GM19035 (cell line): ENCODE results near the gene EPB41L4A.

Source experiments
- ATAC-seq: cut with Tn5 transposase; IDR thresholded peaks from one replicate; pipeline ENCODE4 v1.9.1; 2021; ENCODE audit not compliant: unreplicated experiment

EPB41L4A gene

GRCh38 chr5:112165399-112165798 is 253.7 kb downstream of the EPB41L4A start:
- no peak for ATAC-seq

GRCh38 chr5:112163435-112163834 is 255.6 kb downstream of the EPB41L4A start:
- no peak for ATAC-seq

- ATAC-seq = no peak
These were observed 257.7 kb downstream of the EPB41L4A start for GRCh38 chr5:112161392-112161748.

GRCh38 chr5:112160652-112161391 is 258.3 kb downstream of the EPB41L4A start:
- ATAC-seq = peak; percentile 96

GRCh38 chr5:112159435-112159834 is 259.6 kb downstream of the EPB41L4A start:
- ATAC-seq = no peak

GRCh38 chr5:112156211-112156610 is 262.9 kb downstream of the EPB41L4A start:
- ATAC-seq = no peak

- no peak for ATAC-seq
These were observed 264.0 kb downstream of the EPB41L4A start for GRCh38 chr5:112154940-112155686.

- no peak for ATAC-seq
These were observed 269.4 kb downstream of the EPB41L4A start for GRCh38 chr5:112149727-112150126.

- peak; percentile 81 for ATAC-seq
These were observed 272.5 kb downstream of the EPB41L4A start for GRCh38 chr5:112146323-112147226.

- ATAC-seq = no peak
These were observed 275.4 kb downstream of the EPB41L4A start for GRCh38 chr5:112143690-112144089.

- ATAC-seq = no peak
These were observed 276.3 kb downstream of the EPB41L4A start for GRCh38 chr5:112142769-112143270.

- ATAC-seq = no peak
These were observed 277.5 kb downstream of the EPB41L4A start for GRCh38 chr5:112141582-112141981.

GRCh38 chr5:112138526-112138925 is 280.6 kb downstream of the EPB41L4A start:
- no peak for ATAC-seq

- no peak for ATAC-seq
These were observed 282.3 kb downstream of the EPB41L4A start for GRCh38 chr5:112136773-112137172.

- ATAC-seq = no peak
These were observed 291.2 kb downstream of the EPB41L4A start for GRCh38 chr5:112127861-112128260.

GRCh38 chr5:112126982-112127381 is 292.1 kb downstream of the EPB41L4A start:
- ATAC-seq = no peak

GRCh38 chr5:112125903-112126302 is 293.2 kb downstream of the EPB41L4A start:
- ATAC-seq = no peak

GRCh38 chr5:112124788-112125187 is 294.3 kb downstream of the EPB41L4A start:
- no peak for ATAC-seq

- ATAC-seq = no peak
These were observed 296.0 kb downstream of the EPB41L4A start for GRCh38 chr5:112123086-112123485.

- ATAC-seq = no peak
These were observed 296.7 kb downstream of the EPB41L4A start for GRCh38 chr5:112122353-112122752.

GRCh38 chr5:112121258-112121657 is 297.8 kb downstream of the EPB41L4A start:
- no peak for ATAC-seq
